A673 (cell line): ENCODE results near the gene DMD.

Source experiments
- CTCF ChIP-seq: fragments of 300-800, 200-600 bp; sonication (generic); conservative IDR thresholded peaks from 2 replicates; pipeline ENCODE4 v1.5.1; 2017; ENCODE audit warnings: low read depth, mild to moderate bottlenecking, antibody characterized with exemption, low read length, moderate library complexity, mixed read lengths
- EZH2 ChIP-seq: fragments of 200-600 bp; sonication (generic); IDR thresholded peaks from 2 replicates; pipeline ENCODE4 v1.6.1; 2017; ENCODE audit warnings: borderline replicate concordance, low read depth, mild to moderate bottlenecking, mixed read lengths, antibody characterized with exemption, low read length; ENCODE audit not compliant: poor library complexity, severe bottlenecking

GRCh38 chrX:31542566-31542965 is 1668.8 kb downstream of the DMD start:
- no peak for TF ChIP-seq EZH2
- TF ChIP-seq CTCF = no peak
